ENCODE measurements around the gene BTG3.

Gene BTG3

GRCh38 chr21:17583898-17584297 lies 28.8 kb downstream of the BTG3 start:
- DNase-seq: no peak

- DNase-seq: no peak
Observed at GRCh38 chr21:17580319-17580718, 32.4 kb downstream of the BTG3 start.

- DNase-seq: no peak
Observed at GRCh38 chr21:17578876-17579275, 33.8 kb downstream of the BTG3 start.

GRCh38 chr21:17578162-17578561 lies 34.5 kb downstream of the BTG3 start:
- DNase-seq: no peak

GRCh38 chr21:17577701-17578100 lies 35.0 kb downstream of the BTG3 start:
- no peak for DNase-seq

GRCh38 chr21:17576080-17576835 lies 36.4 kb downstream of the BTG3 start:
- no peak for DNase-seq

GRCh38 chr21:17575076-17575475 lies 37.6 kb downstream of the BTG3 start:
- DNase-seq: no peak

GRCh38 chr21:17572431-17572830 lies 40.3 kb downstream of the BTG3 start:
- DNase-seq: no peak

GRCh38 chr21:17570786-17571185 lies 41.9 kb downstream of the BTG3 start:
- no peak for DNase-seq

GRCh38 chr21:17560377-17561025 lies 52.2 kb downstream of the BTG3 start:
- DNase-seq: no peak

GRCh38 chr21:17554679-17555465 lies 57.8 kb downstream of the BTG3 start:
- DNase-seq: no peak

- no peak for DNase-seq
Observed at GRCh38 chr21:17554120-17554519, 58.6 kb downstream of the BTG3 start.

- DNase-seq: no peak
Observed at GRCh38 chr21:17552410-17552809, 60.3 kb downstream of the BTG3 start.

GRCh38 chr21:17550671-17551308 lies 61.9 kb downstream of the BTG3 start:
- DNase-seq: no peak

- no peak for DNase-seq
Observed at GRCh38 chr21:17548262-17548661, 64.4 kb downstream of the BTG3 start.

- DNase-seq: no peak
Observed at GRCh38 chr21:17545007-17545406, 67.7 kb downstream of the BTG3 start.
